Smooth muscle cell (in vitro differentiated cells): ENCODE measurements around the gene PHOSPHO1. TPM values are rescaled to one million over a fixed set of nuclear protein-coding genes. Genes with fewer than 3 reads are reported as not detected.
"Not testable (repeated sequence)": the region's sequence is repeated elsewhere in the genome, so short reads cannot be mapped to it uniquely, and the experiment has no call there.

Source experiments
- DNase-seq: peaks from one replicate; lab custom pipeline; 2025; ENCODE audit not compliant: unreplicated experiment; lab: John Stamatoyannopoulos, UW
- H2AFZ ChIP-seq: fragments of 200-600 bp; sonication (generic); 2 replicates; pipeline ENCODE4 v1.6.0; 2016; ENCODE audit warnings: antibody characterized with exemption, low read depth, mild to moderate bottlenecking
- H3F3A ChIP-seq: fragments of 200-600 bp; sonication (generic); 2 replicates; pipeline ENCODE4 v1.6.0; 2017; ENCODE audit warnings: antibody characterized with exemption, low read depth
- H3K27ac ChIP-seq: fragments of 200-600 bp; sonication (generic); 2 replicates; pipeline ENCODE4 v1.5.1; 2016; ENCODE audit warnings: low read depth, mild to moderate bottlenecking
- H3K27me3 ChIP-seq: fragments of 200-600 bp; sonication (generic); 2 replicates; pipeline ENCODE4 v1.6.1; 2016; ENCODE audit warnings: low read depth, mild to moderate bottlenecking
- H3K36me3 ChIP-seq: fragments of 200-600 bp; sonication (generic); 2 replicates; pipeline ENCODE4 v1.5.1; 2016; ENCODE audit warnings: low read depth
- H3K4me1 ChIP-seq: fragments of 200-600 bp; sonication (generic); 2 replicates; pipeline ENCODE4 v1.5.1; 2016; ENCODE audit warnings: low read depth
- H3K4me2 ChIP-seq: fragments of 200-600 bp; sonication (generic); 2 replicates; pipeline ENCODE4 v1.6.0; 2016; ENCODE audit warnings: mild to moderate bottlenecking
- H3K4me3 ChIP-seq: fragments of 200-600 bp; sonication (generic); 2 replicates; pipeline ENCODE4 v1.5.1; 2016; ENCODE audit warnings: mild to moderate bottlenecking
- H3K79me2 ChIP-seq: fragments of 200-600 bp; sonication (generic); 2 replicates; pipeline ENCODE4 v1.6.0; 2016; ENCODE audit warnings: low read depth, mild to moderate bottlenecking
- H3K9ac ChIP-seq: fragments of 200-600 bp; sonication (generic); 2 replicates; pipeline ENCODE4 v1.6.0; 2016; ENCODE audit warnings: low read depth
- H3K9me3 ChIP-seq: fragments of 200-600 bp; sonication (generic); replicated peaks from 2 replicates; pipeline ENCODE4 v1.5.1; 2016; ENCODE audit warnings: low read depth
- H4K20me1 ChIP-seq: fragments of 200-600 bp; sonication (generic); 2 replicates; pipeline ENCODE4 v1.6.0; 2016; ENCODE audit warnings: low read depth
- CTCF ChIP-seq: fragments of 200-600 bp; sonication (generic); IDR thresholded peaks from 2 replicates; pipeline ENCODE4 v1.5.1; 2017; ENCODE audit warnings: borderline replicate concordance, mild to moderate bottlenecking, antibody characterized with exemption; ENCODE audit not compliant: insufficient read depth, poor library complexity, severe bottlenecking
- WGBS: methylation state at CpG from one replicate; pipeline ENCODE4 v1.1.7; 2016; ENCODE audit warnings: low lambda C conversion rate; 5-methylcytosine and 5-hydroxymethylcytosine counted together
- polyA plus RNA-seq: library from polyadenylated mRNA; unstranded; fragments of >200 nt; fragmentation: Nextera tagmentation; extraction: Ambion mirVana; gene quantifications from 2 replicates; pipeline ENCODE4 v1.2.1, GENCODE V29; 2016
- total RNA-seq: library from RNA; depleted of rRNA; stranded (reverse); fragments of >200 nt; gene quantifications from 2 replicates; pipeline ENCODE4 v1.2.3, GENCODE V29; 2014

The PHOSPHO1 gene
- total and polyA plus RNA-seq, 2 experiments from 2014 or later, result 3.0 to 4.2 TPM

- H4K20me1 ChIP-seq, result no peaks in the 10 kb centered on the region
- WGBS, result 70% methylated on average over 2 of the region's 2 CpGs
- no peak overlapping the region for H2AFZ ChIP-seq
- no peaks in the 10 kb centered on the region for H3K79me2 ChIP-seq
- DNase-seq, result no peak
- no peak overlapping the region for H3K4me3 ChIP-seq
- no peak overlapping the region for H3K27ac ChIP-seq
- no peaks in the 10 kb centered on the region for H3K27me3 ChIP-seq
- no peak overlapping the region for H3K4me2 ChIP-seq
- peaks cover 5% of the 10 kb centered on the region for H3F3A ChIP-seq
- TF ChIP-seq CTCF, result no peak
- H3K9ac ChIP-seq, result no peak overlapping the region
- no peaks in the 10 kb centered on the region for H3K36me3 ChIP-seq
- no peaks in the 10 kb centered on the region for H3K9me3 ChIP-seq
- no peaks in the 10 kb centered on the region for H3K4me1 ChIP-seq
Observed at GRCh38 chr17:49266233-49266632, 35.6 kb upstream of the PHOSPHO1 start.

- not testable (repeated sequence) for H3K4me1 ChIP-seq, H3F3A ChIP-seq, H3K9ac ChIP-seq, H3K9me3 ChIP-seq, H3K27me3 ChIP-seq, H3K4me3 ChIP-seq, DNase-seq, H4K20me1 ChIP-seq, H3K4me2 ChIP-seq, H3K79me2 ChIP-seq, H3K36me3 ChIP-seq
- peak overlapping the region; percentile 98 for H3K27ac ChIP-seq
- 91% methylated on average over 9 of the region's 9 CpGs for WGBS
- H2AFZ ChIP-seq, result peak overlapping the region; percentile 8
Observed at GRCh38 chr17:49261540-49261939, 31.0 kb upstream of the PHOSPHO1 start.

GRCh38 chr17:49260817-49261291 is 30.3 kb upstream of the PHOSPHO1 start:
- peak overlapping the region; percentile 71 for H2AFZ ChIP-seq
- DNase-seq, result no peak
- H3K9ac ChIP-seq, result peak overlapping the region; percentile 95
- no peaks in the 10 kb centered on the region for H4K20me1 ChIP-seq
- H3K4me1 ChIP-seq, result no peaks in the 10 kb centered on the region
- no peaks in the 10 kb centered on the region for H3K79me2 ChIP-seq
- peak overlapping the region; percentile 58 for H3K4me3 ChIP-seq
- peak overlapping the region; percentile 98 for H3K27ac ChIP-seq
- H3K36me3 ChIP-seq, result no peaks in the 10 kb centered on the region
- 54% methylated on average over 11 of the region's 11 CpGs for WGBS
- no peaks in the 10 kb centered on the region for H3K9me3 ChIP-seq
- H3F3A ChIP-seq, result peaks cover 10% of the 10 kb centered on the region
- H3K4me2 ChIP-seq, result peak overlapping the region; percentile 87
- no peaks in the 10 kb centered on the region for H3K27me3 ChIP-seq
- no peak for TF ChIP-seq CTCF

DNA sequence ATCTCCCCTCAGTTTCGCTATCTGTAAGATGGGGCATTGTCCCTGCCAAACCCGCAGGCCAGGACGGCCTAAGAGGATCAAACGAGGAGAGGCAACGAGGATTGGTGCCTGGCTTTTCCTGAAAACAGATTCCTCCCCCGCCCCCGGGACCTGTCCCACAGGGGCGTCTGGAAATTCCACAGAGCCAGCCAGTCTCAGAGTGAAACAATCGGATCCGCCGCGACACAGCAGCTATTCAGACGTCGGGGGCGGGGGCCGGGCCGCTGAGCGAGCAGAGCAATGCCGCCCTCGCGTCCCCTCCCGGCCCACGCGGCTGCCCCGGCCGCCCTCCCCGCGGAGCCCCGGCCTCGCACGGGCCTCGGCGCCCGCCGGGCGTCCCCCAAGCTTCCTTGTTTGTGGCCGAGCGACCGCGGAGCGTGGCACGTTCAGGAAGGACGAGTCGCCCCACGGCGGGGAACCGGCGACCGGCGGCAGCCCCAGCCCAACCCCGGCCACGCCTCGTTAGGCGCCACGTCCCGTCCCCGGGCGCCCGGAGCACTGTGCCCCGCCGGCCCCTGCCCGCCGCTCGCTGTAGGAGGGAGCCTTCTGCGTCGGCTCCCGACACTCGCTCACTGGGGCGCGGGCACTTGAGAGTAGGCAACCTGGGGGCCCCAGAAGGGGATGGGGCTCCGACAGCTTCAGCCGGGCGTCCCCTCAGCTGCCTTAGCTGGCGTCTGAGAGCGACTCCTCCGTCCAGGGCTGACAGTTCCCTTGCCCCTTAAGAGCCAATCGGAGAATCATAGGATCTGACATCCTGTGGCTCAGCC is 29.6 kb upstream of the PHOSPHO1 start:
- peak; percentile 65 for DNase-seq
- H3K9ac ChIP-seq, result peak overlapping the region; percentile 95
- peak overlapping the region; percentile 98 for H3K27ac ChIP-seq
- peak overlapping the region; percentile 71 for H2AFZ ChIP-seq
- no peaks in the 10 kb centered on the region for H3K4me1 ChIP-seq
- H3K4me2 ChIP-seq, result peak overlapping the region; percentile 87
- no peaks in the 10 kb centered on the region for H3K36me3 ChIP-seq
- H3F3A ChIP-seq, result peaks cover 10% of the 10 kb centered on the region
- H4K20me1 ChIP-seq, result no peaks in the 10 kb centered on the region
- WGBS, result under 1% methylated on average over 37 of the region's 77 CpGs
- TF ChIP-seq CTCF, result no peak
- no peaks in the 10 kb centered on the region for H3K9me3 ChIP-seq
- H3K79me2 ChIP-seq, result no peaks in the 10 kb centered on the region
- peak overlapping the region; percentile 58 for H3K4me3 ChIP-seq
- no peaks in the 10 kb centered on the region for H3K27me3 ChIP-seq
